Femur (tissue), 1 donor: ENCODE measurements around the gene FMN1.
A peak's percentile ranks its signal among the peaks of the same experiment; 100 is the strongest.
"Not testable (repeated sequence)": the region's sequence is repeated elsewhere in the genome, so short reads cannot be mapped to it uniquely, and the experiment has no call there.

Experiments
- DNase-seq: peaks from one replicate; pipeline ENCODE4 v3.0.0-alpha.2; 2017

FMN1 gene

DNA sequence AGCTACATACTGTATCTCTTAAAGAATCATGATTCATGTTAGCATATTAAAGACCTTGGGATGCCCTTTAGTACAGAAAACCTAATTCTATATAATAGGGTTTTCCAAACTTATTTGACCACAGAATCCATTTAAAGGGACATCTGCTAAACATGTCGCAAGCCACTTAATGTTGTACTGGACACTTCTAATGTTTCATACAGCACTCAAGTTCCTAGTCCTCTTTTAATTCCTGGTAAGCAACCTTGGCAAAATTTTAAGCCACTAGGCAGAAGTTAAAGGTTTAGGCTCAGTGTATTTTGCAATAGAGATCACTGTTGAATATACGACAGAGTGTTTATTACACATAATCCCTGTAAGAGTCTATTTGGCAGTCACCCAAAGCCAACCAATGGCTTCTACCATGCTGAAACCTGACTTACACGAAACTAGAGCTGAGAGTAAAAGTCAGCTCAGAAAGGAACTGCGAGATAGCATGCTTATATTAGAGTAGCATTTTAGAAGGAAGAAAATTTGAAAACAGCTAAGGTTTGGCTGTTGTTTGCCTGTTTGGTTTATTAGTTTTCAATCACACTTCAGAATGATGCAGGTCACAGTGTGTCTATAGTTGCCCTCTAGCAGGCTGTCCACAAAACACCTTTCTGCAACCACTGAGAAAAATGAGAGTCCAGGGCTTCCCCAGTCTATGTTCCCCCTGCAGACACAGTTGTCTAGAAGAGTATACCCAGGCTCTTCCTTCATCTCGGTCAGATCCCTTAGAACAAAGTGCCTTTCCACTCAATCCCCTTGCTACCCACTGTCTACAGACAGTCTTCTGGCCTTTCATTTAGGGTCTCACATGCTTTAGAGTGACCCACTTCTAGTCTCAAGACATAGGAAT, 104.4 kb downstream of the FMN1 start:
- DNase-seq, result no peak

DNA sequence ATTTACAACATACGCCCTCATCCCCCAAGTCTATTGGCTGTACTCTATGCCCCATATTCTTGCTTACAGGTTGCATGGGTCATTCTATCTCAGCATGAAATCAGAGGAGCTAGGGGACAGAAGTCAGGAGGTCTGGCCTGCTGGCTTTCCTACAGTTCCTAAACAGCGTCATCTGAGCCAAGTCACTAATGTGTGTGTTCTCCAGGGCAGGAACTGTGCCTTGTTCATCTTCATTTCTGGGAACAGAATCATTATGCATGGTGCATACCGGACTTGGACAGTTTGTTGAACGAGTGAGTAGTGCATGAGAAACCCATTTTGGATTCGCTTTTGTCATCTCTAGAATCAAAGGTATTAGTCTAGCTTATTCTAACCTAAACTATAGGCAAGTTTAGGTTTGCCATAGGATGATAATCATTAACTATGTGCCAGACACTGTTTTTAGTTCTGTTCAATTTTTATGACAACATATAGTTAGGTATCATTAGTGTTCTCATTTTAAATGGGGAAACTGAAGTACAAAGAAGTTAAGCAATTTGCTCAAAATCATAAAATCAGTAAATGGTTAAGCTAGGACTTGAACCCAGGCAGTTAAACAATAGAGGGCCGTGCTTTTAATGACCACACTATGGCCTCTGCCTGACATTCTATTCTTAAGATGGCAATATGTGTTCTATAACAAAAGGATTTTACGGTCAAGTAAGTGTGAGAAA, 105.2 kb downstream of the FMN1 start:
- no peak for DNase-seq

DNA sequence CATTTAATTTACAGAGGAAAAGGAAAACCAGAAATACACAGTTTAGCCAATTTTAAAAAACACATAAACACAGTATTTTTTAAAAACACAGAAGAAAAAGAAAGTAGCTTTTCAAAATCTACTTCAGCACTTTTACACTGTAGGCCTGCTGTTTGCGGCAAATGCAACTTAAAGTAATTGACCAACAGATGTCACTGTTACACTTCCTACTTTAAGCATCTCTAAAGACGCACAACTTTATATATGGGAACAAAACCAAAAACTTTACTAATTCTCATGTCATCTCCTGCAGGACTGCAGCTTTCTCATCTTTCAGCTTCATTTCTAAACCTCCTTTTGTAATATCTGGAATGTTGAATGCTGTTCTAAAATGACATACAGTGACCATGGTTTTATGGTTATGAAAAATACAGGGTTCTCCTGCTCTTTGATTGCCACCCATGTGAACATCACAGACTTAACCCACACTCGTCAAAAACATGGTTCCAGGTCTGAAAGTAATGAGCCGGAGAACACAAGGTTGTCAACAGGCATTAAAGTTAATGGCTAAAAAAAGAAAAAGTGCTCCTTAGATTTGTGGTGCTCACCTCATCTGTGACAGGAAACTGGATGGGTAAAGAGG, 107.9 kb downstream of the FMN1 start:
- DNase-seq, result no peak

DNA sequence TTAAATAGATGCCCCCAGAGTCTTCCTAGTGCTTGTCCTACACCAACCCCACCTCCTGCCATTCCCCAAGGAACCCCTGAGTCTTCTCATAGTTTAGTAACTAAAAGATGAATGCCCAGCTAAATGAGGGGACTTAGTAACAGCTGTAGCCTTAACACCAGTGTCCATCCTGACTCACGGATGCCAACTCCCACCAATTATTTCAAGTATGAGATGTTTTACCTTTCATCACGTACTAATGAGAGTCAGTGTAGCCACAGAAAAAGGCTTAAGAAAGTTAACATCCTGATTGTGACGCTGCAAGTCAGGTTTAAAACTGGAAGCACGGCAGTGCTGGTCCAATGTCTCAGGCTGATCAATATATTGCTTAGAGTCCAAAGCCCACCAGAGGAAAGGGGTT, 109.9 kb downstream of the FMN1 start:
- DNase-seq, result no peak

DNA sequence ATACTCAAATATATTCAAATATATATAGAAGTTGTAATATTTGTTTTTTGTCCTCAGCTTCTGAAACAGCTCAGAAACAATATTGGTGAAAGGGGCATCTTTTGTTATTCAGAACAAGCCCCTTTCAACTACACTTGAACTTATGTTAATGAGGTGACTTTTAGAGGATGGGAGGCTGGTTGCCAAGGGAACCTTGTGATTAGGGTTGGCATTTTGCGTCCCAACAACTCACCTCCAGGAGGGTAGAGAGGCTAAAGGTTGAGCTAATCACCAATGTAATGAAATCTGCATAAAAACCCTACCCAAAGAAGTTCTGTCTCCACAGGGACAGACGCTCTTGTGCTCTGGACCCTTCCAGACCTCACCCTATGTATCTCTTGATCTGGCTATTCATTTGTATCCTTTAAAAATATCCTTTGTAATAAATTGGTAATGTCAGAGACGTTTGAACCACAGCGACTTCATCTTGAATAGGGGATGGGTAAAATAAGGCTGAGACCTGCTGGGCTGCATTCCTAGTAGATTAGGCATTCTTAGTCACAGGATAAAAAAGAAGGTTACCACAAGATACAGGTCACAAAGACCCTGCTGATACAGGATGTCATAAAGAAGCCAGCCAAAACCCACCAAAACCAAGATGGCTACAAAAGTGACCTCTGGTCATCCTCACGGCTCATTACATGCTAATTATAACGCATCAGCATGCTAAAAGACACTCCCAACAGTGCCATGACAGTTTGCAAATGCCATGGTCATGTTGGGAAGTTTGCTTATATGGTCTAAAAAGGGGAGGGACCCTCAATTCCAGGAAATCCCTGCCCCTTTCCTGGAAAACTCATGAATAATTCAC, 111.1 kb downstream of the FMN1 start:
- no peak for DNase-seq

DNA sequence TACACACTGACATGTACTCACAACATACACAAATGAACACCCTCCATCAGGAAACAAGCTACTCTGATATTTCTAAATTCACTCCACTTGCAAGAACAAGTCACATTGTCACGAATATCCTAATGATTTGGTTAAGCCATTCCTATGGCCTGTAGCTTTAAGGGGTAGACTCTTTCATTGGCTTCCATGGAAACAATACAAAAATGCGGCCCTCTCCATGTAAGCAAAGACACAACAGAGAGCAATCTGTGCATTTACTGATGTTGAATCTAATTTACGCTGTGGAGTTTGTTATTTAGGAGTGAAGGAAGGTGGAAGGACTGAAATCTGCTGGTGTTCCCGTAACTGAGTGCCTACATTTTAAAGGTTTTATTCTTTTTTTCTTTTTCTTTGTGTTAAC, 114.5 kb downstream of the FMN1 start:
- no peak for DNase-seq

DNA sequence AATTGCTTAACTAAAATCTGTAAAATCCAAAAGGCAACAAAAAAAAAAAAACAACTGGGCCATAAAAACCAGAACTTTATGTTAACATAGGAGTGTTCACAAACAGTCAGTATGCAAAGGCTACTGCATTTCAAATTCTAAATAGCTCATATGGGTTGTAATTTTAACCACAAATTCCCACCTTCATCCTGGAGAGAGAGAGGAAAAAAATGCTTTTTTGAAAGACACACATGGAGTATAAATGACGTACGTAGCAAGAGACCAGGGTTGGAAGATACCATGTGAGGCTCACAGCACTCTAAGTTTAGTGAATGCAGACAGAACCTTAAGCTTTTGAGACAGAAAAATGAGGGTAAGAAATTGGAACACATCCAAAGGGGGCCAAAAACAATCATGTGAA, 115.9 kb downstream of the FMN1 start:
- DNase-seq, result no peak

DNA sequence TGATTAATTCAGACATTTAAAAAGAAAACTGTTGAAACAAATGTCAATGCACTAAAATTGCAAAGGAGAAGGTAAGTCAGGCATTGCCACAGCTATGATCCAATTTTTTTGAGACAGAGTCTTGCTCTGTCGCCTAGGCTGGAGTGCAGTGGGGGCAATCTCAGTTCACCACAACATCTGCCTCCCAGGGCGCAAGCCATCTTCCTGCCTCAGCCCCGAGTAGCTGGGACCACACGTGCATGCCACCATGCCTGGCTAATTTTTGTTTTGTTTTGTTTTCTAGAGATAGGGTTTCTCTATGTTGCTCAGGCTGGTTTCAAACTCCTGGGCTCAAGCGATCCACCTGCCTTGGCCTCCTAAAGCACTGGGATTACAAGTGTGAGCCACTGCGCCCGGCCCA, 117.6 kb downstream of the FMN1 start:
- no peak for DNase-seq

DNA sequence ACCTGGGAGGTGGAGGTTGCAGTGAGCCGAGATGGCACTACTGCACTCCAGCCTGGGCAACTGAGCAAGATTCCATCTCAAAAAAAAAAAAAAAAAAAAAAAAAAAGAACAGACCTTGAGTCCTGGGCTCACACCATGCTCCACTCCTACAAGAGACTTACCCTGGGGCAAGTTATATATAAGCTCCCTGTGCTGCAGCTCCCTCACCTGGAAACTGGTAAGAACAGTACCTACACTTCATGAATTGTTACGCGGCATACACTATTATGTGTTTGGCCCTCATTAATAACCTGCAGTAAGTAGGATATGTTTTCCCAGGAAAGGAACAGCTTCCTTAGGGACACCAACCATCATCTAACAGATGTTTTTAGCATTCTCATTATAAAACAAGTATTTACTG, 119.6 kb downstream of the FMN1 start:
- DNase-seq, result no peak

DNA sequence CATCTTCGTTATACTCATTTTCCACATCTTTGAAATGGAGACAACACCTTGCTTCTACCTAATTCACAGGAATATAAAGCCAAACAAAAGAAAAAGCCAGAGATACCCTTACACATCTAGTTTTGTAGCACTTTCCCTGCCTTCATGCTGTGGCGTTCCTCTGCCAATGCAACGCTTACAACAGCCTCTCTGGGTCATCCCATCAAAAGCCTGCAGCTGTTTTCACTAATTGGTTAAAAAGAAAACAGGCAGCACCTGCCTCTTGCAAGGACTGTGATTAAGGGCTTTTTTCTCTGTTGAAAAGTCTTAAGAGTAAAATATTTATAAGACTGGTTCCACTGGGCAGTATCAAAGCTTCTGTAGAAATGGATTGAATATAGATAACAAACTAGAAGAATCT, 120.3 kb downstream of the FMN1 start:
- DNase-seq, result no peak

DNA sequence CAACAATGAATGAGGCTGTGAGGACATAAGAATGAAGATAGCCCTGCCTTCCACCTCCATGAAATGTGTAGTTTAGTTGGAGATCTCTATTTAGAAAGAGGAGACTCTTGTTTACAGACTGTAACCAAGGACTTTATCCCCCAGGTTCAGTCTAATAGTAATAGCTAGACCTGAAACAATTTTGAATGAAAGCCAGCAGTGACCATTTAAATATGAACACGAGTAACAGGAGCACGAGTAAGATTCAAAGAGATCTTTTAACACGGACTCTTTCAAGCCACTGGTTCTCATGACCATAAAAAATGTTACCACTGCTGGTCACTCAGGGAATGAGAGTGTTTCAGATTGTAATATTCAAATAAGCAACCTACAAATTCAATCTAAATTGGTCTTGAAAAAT, 123.1 kb downstream of the FMN1 start:
- DNase-seq, result no peak

DNA sequence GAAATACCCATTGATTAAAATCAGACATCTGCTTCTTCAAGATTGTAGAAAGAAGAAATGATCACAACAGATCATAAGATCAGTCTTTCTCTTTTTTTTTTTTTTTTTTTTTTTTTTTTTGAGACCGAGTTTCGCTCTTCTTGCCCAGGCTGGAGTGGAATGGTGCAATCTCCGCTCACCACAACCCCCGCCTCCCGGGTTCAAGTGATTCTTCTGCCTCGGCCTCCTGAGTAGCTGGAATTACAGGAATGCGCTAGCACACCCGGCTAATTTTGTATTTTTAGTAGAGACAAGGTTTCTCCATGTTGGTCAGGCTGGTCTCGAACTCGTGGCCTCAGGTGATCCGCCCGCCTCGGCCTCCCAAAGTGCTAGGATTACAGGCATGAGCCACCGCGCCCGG, 124.6 kb downstream of the FMN1 start:
- DNase-seq, result not testable (repeated sequence)

DNA sequence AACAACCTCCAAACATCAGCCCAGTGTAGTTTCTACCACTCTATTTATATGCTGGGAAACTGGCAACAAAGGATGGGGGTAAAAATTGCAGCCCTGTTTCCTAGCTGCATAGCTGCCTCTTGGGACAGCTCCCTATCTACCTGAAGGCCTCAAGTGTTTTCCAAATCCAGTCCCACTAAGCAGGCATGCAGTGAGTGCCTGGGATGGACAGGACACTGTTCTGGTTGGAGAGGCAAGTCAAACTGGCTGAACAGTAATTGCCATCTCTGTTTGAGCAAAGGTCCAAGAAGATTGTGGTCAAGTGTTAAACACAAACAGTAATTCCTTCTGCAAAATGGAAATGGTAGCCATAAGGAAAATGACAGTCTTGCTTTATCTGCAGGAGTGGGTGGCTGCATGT, 125.4 kb downstream of the FMN1 start:
- DNase-seq, result no peak

DNA sequence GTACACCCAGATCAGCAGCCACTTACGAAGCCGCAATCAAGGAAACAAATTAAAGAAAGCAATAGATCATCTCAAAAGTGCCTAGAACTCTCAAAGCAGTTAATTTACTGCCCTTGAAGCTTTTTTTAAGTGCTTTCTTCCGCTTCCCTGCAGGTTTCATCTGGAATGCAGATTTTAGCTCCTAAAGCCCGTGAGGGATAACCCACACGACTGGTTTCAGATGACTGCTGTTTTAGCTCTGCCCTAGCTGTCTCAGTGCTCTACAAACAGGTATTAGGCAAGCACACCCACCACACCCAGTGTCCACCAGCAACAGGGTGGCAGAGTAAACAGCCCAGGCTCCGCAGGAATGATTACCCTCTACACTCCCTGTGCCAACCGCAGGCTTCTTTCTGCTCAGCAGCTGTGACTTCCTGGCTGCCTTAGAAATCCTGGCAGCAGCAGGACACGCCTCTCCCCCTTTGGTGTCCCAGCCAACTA, 126.0 kb downstream of the FMN1 start:
- DNase-seq, result peak; percentile 81

DNA sequence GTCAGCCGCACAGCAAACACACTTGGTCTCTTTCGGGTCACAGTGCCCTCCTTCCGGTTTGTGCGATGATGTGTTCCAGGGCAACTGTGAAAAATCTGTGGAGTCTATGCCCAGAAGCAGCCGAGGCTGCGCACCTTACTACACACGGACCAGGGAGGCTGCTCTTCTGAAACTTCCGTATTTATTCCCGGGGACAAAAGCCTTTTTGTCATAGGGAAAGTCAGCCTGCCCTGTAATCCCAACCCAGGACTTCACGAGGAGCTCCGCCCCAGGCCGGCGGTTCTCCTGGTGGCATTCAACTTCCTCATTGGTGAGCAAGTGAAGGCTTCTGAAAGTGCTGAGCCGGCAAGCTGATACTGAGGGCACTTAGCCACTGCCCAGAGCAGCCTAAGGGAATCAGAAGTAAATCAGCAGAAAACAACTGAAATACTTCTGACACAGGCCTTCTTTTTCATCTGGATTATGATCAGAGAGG, 126.5 kb downstream of the FMN1 start:
- peak; percentile 64 for DNase-seq

DNA sequence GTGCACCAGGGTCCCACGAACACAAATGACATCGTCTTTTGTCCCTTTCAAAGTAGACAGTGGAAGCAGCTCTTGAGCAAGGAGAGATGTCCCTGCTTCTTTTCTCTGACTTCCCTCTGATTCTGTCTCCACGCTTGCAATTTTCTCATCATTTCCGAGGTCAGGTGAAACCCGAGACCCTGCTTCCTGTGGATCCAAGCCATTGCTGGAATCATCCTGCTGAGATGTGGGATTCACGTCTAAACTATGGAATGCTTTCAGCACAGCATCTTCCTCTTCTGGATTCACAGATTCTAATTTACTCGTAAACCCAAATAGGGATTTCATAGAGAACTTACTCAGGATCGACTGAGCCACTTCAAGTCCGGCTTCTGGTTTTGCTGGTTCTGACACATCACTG, 127.1 kb downstream of the FMN1 start:
- DNase-seq, result peak; percentile 47

DNA sequence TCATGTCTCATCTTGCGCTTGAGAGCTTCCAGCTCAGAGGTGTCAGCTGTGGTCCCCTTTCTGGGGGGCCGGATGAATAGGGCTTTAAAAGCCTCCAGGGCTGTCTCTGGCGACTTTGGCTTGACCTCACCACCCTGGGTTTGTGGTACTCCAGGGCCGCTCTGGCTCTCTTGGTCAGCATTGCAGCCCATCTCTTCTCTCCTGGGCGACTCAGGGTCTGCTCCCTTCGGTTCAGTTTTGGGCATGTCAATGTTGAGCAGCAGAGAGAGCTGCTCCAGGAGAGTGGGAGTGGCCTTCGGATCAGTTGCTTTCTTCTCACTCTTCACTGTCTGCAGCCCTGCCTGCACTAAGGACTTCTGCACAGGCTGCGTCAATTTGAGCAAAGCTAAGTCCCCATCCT, 127.9 kb downstream of the FMN1 start:
- DNase-seq, result no peak

DNA sequence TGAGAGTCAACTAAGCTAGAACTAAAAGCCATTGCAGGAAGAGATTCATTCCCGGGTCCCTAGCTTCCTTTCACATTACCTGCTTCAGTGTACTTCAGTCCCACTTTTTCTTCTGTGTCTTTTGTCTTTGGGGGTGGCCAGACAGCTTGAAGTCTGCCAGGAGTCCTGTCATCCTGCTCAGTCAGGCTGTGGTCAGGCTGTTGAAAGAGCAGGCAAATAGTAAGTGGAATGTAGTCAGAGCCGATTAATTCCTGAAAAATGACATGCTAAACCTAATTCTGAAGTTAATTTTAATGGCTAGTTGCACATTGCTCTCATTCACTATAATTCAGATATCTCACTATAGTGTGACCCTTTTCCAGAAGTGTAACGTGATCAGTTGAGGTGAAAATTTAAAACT, 129.6 kb downstream of the FMN1 start:
- no peak for DNase-seq

DNA sequence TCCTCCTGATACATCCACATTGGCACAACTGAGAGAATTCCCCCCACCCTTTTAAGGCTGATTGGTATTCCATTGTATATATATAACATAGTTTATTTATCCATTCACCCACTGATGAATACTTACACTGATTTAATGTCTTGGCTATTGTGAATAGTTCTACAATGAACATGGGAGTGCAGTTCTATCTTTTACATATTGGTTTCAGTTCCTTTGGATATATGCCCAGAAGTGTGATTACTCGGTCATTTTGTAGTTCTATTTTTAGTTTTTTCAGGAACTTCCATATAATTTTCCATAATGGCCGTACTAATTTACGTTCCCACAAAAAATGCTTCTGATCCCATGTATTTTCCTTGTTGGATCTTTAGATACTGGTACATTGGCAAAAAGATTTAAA, 135.3 kb downstream of the FMN1 start:
- DNase-seq, result no peak

DNA sequence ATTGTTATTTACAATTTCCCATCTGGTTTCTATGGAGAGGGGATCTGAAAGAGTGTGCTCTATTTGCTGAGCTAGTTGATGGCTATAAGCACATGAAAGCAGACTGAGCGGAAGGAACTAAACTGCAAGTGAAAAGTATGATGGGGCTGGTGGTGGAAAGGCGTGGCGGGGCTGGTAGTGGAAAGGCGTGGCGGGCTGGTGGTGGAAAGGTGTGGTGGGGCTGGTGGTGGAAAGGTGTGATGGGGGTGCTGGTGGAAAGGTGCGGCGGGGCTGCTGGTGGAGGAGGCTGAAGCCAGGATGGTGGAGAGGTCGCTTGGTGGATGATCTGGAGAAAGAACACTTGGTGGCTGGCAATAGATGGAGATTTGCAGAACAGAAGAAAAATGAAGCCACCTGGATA, 136.7 kb downstream of the FMN1 start:
- DNase-seq, result no peak

DNA sequence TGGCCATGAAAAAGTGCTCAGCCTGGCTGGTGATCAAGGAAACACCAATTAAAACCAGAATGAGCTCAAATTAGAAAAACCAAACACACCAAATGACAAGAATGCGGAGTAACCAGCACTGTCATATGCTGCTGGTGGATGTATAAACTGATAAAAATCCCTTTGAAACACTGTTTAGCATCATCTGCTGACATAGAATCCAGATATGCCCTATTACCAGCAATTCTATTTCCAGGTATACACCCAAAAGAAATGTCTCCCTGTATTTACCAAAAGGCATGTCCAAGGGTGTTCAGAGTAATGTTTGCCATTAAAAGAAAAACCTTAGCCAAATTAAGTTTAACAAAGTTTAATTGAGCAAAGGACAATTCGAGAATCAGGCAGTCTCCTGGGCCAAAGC, 138.6 kb downstream of the FMN1 start:
- DNase-seq, result no peak

DNA sequence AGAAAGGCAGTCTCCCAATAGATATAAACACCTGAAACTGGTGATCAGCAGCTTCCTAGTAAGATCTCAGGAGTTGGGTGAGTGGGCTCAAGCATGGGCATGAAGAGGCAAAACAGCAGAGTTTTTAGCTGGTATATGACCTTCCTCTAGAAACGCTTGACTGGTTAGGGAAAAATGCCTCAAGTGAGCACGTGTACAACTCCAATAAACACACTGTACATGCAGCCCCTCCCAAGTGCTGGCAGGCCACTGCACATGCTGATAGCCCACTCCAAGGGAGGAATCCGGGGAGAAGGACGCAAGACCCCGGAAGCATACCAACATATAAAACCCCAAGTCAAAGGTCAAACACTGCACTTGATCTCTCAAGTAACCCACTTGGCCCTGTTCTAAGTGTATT, 143.0 kb downstream of the FMN1 start:
- DNase-seq, result no peak

DNA sequence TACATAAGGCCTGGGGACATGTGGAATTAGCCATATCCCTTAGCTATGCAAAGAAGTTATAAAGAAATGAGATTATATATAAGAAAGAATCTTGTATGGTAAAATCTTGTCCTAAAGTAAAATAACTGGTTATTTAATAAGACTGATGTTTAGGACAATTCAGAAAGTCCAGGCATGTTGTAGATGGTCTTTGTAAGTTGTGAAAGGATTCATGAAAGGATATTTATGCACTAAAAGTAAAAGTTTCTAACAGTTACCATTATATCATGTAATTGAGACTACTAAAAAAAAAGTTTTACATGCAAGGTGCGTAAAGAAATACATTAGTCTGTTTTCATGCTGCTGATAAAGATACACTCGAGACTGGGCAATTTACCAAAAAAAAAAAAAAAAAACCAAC, 146.3 kb downstream of the FMN1 start:
- DNase-seq, result no peak
